GM21723 (cell line): ENCODE measurements around the gene HPSE2.

Source experiments
- ATAC-seq: cut with Tn5 transposase; IDR thresholded peaks from one replicate; pipeline ENCODE4 v1.9.1; 2021; ENCODE audit warnings: mild to moderate bottlenecking, moderate library complexity; ENCODE audit not compliant: unreplicated experiment

Gene HPSE2

DNA sequence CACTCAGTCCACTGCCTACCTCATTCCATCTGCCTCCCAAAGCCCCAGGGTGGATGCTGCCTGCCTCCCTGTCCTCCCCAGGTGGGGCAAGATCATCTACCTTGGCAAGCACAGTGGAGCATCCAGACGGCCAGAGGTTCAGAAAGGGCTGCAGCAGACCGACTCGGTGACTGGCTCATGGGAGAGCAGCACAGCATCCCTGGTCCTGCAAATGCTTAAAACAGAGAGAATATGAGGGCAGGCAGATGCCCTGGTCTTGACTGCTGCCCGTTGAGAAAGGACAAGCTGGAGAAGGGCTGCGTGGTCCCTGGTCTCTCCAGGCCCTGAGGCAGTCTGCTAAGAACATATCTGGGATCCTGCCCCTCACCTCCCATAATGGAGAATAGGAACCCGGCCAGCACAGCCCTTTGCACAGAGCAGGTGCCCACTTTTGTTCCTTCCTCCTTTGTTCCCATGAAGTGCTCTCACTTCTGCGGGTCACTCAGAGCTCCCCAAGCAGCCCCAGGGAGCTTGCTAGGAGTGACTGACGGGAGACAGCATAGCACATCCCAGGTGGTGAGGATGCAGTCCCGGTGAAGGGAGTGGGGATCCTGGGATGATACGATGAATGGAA is 790.3 kb downstream of the HPSE2 start:
- no peak for ATAC-seq

DNA sequence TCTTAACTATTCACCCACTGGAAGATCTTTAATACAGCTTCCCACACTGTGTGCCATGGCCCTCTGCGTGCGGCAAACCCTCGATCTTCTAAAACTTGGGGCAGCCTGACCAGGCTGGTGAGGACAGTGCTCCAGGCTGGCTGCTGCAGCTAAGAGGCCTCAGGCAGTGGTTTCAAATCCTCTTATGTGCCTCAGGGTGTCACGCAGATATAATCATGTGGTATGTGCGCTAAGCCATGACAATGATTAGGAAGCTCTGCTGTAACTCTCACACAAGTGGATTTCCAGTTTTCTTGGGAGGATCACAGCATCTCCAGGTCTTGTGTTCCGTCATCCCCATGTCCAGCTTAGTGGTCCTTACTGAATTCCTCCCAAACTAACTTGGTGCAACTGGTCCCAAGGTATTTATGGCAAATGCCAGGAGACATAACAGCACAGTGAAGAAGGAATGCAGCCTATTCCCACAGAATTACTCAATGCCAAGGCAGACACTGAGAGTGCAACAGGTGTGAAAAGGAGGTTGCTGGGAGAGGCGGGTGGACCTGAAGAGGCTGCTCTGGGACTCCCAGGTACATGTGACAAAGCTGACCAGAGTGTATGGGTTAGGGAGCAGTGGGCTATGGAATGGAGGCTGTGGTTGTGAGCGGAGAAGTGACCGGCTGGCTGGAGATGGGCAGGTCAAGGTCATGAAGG is 791.2 kb downstream of the HPSE2 start:
- ATAC-seq = no peak

DNA sequence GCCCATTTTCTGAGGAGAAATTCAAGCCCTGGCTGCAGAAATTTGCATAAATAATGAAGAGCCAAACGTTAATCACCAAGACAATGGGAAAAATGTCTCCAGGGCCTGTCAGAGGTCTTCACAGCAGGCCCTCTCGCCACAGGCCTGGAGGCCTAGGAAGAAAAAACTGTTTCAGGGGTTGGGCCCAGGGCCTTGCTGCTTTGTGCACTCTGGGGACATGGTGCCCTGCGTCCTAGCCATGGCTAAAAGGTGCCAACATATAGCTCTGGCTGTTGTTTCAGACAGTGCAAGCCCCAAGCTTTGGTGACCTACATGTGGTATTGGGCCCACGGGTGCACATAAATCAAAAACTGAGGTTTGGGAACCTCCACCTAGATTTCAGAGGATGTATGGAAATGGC is 796.9 kb downstream of the HPSE2 start:
- no peak for ATAC-seq

DNA sequence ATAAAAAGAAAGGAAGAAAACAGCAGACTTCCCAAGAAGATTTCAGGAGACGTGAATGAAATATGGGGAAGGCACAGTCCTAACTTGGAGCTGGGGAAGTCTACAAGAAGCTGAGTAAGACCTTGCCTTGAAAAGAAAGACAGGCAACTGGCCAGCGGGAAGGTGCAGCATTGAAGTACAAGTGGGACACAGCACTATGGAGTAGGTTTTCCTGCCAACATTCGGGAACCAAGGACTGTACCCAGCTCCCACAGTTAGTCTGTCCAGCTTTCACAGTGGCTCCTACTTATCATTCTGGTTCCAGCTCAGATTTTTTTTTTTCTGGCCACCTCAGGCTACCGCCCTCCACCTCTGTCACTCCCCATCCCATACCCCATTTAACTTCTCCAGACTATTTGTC is 798.9 kb downstream of the HPSE2 start:
- ATAC-seq = no peak

DNA sequence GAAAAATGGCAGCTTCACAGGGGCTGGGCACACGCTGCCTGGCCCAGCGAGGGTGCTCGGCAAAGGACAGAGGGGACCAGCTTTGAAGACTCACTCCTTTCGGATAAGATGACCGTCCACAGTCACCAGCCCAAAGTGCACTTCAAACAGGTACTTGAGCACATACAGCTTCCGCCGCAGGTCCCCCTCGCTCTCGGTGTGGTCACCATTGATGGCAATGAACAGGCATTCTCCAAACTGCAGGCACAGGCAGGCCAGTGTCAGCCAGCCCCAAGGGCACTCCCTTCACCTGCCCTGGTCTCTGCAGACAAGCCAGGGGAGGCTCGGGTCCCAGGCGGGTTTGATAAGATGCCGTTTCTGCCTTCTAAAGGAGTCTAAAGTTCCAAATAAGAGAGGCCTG is 800.5 kb downstream of the HPSE2 start:
- no peak for ATAC-seq

DNA sequence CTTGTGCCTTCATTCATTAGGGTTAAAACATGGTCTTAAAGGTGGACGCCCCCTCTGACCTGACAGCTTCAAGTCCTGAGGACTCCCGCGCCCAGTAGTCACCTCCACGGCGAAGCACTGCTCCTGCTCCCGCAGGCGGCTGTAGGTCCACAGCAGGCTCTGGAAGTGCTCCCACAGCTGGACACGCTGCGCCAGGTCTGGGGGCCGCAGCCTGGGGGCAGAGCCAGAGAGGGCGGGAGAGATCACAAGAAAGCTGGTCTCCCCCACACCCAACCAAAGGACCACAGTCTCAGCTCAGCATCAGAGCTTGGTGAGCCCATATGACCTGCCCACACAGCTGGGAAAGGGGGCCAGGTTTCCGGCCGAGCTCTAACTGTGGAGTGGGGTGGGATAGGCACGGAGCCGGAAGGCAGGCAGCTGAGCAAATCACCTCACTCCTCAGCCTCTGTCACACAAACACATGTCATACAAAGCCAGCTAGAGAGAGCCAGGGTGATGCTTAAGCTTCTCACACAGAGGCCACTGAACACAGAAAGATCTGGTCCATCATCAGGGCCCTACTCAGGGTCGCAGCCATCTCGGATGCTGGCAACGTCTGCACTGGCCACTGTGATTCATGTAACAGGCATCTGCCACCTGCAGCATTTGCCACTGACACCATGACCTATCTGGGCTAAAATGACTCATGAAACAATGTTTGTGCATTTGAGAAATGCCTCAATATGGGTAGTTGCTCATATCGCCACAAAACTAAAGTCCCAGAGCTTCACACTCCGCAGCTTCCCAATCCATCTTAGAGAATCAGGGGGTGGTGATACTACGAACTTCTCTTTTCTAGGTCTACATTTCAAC is 801.5 kb downstream of the HPSE2 start:
- ATAC-seq = no peak

DNA sequence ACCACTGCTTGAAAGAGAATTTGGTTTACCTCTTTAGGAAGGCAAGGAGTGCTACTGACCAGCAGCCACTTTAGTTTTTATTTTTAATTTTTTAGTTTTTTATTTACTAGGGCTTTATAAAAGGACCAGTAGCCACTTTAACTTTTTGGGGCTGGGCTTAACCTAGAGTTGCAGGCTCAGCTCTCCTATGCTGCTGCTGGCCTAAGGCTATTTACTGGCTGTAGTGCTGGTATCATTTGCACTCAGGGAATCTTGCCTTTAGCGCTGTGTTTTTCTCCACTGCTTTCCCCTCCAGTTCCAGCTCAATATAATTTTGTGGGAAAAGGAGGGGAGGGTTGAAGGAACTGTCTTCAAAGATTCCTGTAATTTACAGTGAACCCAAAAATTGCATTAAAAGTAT is 802.3 kb downstream of the HPSE2 start:
- no peak for ATAC-seq

DNA sequence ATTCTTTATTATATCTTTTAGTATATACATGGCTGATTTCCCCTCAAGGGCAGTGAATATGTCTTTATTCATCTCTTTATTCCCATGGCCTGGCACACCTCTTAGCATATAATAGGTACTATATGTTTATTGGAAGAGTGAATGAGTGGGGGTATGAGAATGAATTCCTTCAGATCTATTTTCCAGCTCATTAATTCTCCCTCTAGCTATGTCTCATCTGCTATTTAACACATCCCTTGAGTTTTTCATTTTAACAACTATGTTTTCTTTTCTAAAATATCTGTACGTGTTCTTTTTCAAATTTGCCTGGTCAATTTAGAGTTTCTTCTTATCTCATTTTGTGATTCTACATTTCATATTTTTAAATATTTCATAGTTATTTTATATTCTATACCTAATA is 803.3 kb downstream of the HPSE2 start:
- no peak for ATAC-seq

DNA sequence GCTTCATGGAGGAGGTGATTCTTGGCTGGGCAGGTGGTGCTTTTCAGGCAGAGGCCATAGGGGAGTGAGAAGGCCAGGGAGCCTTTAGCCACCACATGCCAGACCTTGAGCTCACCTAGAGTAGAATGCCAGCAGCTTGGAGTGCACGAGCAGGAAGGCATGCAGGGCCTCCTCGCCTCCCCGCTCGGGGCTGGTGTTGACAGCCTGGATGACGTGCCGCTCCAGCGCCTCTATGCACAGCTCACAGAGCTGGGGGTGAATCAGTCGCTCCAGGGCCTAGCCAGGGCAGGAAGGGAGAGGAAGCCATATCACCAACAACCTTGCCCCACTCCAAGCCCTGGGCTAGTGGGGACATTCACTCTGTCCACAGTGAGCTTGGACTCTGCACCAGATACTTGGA is 804.6 kb downstream of the HPSE2 start:
- ATAC-seq = no peak

DNA sequence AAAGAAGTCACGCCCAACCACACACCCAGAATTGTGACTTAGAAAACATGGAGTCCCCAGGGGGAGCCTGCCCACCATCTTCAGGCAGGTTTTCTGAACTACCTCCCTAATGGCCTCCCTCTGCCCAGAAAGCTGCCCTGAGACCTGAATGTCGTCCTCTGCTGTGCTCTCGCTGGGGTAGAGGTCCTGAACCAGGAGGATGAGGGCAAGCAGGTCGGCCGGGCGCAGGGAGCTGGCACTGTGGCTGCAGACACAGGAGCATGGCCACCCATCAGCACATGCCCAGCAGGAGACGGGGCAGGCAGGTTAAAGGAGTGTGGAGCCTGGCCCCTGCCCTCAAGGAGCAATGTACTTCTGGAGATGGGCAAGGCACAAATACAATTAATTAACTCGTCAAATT is 805.2 kb downstream of the HPSE2 start:
- no peak for ATAC-seq

DNA sequence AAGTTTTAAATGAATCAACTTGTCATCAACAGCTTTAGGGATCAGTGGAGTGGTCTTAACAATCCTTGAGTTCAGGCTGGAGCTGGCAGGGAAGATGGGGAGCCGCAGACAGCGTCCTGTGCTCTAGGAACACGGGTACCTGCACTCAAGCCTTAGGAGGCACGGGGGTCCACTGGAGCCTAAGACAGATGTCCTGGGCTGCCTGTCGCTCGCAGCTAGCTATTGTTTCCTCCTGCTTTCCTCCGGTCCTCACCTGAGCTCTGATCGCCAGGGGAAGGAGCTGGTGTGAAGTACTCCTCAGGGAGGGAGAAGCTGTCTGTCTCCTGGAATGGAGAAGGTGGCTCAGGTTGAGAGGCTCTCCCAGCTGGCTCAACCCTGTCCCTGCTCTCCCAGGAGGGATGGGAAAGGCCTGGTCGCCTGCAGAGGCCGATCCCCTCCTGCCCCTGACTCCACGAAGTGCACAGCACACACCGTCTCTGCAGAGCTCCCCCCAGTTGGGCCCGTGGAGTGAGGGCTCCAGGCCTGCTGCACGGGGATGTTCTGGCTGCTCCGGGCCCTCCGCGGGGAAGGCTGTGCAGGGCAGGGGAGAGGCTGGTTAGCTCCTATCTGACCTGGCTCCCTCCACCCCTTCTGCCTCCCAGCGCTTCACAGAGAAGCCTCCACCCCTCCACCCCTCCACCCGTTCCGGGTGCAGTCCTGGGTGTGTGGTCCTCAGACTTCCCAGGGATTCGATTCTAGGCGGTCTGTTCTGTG is 806.2 kb downstream of the HPSE2 start:
- no peak for ATAC-seq

DNA sequence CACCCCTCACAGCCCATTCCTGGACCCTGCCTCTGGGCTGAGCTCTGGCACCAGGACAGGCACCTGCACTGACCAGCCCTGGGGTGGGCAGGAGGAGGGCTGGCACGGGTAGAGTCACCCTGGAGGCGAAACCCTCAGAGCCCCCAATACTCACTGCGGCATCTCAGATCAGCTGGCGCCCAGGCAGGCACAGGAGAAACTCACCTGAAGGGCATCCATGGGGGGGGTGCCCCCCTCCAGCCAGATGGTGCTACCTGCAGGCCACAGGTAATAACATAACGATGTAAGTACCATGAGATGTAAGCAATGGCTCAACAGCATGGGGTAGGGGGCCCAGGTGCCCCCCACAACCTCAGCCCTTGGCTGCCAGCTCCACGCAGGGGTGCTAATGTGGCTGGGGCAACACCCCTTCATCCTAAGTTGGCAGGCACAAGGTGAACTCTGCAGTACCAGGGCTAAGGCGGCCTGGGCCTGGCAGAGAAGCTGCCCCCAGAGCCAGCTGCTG is 808.6 kb downstream of the HPSE2 start:
- no peak for ATAC-seq

DNA sequence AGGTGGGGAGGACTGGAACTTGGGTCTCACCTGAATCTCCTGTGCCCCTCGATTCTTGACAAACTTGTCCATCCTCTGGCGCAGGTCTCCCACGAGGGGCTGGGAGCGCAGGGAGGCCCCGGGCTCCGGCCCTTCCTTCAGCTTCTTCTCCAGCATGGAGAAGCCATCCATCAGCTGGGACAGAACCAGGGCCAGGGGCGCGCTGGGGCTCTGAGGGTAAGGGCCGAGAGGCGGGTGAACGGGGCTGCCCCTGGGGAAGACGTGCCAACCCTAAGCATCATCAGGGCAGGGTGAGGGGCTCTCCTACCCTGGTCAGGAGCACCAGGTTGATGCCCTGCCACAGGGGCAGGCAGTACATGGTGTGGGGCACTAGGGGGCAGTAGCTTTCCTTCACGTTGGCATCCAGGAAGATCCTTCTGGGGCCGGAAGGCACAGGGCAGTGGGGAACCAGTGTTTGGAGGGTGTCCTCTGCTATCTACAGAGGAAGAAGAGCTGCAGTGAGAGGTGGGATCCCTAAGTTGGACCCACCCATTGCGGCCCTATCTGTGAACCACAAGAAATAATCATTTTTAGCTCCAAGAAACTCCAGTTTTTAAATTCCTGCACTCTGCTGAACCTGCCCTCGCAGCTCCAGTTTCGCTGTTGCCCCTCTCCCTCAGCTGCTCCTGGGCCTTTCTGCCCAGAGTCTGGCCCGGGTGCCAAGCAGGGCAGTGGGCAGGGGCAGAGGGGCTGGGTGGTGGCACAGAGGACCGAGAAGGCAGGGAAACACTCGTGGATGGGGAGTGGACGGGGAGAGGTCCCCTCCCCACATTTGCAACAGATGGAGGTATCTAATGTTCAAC is 809.9 kb downstream of the HPSE2 start:
- peak; percentile 70 for ATAC-seq

DNA sequence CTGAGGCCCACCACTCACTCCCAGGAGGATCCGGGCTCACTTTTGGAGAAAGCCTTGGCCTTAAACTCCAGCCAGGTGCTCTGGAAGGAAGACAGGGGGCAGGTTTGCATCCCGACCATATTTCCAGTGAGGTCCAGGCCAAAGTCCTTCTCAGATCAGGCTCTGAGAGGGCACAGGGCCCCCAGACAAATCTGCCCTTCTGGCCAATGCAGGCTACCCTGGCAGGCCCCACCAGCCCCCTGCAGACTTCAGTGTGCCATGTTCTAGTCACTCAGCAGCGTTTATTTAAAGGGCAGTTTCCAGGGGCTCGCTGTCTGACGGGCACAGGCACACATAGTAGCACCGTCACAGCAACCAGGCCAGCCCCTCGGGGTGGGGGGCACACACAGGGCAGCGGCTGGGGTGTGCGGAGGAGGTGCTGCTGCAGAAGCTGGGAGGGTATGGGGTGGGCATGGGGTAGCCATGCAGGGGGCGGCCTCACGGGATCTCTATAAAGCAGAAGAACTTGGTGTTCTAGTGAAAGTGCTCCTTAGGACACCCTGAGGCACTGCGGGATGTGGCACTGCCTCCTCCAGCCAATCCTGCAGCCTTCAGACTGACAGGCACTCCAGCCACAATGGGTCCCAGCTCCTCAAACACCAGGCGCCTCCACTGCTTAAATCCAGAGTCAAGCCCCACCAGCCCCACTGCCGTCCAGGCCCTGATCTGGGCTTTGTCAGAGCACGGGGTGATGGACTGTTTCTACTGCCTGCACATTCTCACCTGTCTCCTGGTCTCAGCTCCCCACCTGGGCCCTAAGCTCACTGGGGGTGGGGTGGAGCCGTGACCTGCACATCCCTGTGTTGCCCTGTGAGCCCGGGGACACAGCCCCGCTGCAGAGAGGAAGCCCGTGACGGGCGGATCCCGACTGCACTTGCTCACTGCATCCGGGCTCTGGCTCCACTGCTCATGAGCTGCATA is 811.1 kb downstream of the HPSE2 start:
- no peak for ATAC-seq

DNA sequence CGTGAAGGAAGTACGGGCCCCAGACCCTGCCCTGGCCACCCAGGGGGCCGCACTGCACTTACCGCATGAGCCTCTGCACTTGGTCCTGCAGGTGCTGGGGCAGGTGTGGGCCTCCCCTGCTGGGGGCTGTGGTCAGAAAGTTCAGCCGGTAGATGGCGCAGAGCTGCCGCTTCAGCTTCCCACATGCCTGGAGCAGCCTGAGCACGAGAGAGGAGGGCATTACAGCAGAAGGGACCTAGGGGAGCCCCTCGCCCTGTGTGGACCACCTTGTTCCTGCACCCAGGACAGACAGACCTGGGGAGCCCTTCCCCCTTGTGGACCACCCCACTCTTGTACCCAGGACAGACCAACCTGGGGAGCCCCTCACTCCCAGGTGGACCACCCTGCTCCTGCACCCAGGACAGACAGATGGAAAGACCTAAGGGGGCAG is 811.9 kb downstream of the HPSE2 start:
- no peak for ATAC-seq

DNA sequence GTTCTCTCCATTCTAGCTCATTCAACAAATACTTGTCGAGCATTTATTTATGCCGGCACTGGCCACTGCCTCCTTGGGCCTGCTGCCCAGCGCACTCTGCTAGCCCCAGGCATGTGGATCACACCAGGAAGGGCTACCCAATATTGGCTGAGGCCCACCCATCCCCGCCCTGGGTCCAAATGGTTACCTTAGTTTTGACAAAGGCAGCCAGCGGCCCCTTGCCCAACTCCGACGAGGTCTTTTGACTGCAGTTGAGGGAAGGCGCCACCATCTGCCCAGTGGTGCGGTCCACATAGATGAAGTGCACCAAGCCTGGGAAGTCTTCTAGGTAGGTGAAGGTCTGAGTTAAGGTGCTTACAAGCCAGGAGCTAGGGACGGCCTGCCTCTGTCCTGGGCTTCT is 813.5 kb downstream of the HPSE2 start:
- ATAC-seq = no peak

DNA sequence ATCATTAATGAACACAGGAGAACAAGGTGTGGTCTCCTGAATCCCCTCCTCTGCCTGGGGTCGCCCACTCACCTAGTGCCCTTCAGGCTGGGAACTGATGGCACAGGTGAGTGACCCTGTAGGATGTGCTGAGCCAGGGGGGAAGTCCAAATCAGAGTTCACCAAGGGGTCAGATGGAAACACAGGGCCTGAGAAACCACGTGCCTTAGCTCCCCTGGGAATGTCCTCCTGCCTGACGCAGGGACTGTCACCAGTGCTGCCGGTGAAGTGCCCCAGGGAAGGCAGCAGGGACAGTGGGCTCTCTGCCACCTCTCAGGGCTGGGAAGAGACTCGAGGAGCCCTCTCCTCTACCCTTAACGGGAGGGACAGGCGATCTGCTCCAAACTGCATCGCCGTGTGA is 814.9 kb downstream of the HPSE2 start:
- ATAC-seq = no peak

DNA sequence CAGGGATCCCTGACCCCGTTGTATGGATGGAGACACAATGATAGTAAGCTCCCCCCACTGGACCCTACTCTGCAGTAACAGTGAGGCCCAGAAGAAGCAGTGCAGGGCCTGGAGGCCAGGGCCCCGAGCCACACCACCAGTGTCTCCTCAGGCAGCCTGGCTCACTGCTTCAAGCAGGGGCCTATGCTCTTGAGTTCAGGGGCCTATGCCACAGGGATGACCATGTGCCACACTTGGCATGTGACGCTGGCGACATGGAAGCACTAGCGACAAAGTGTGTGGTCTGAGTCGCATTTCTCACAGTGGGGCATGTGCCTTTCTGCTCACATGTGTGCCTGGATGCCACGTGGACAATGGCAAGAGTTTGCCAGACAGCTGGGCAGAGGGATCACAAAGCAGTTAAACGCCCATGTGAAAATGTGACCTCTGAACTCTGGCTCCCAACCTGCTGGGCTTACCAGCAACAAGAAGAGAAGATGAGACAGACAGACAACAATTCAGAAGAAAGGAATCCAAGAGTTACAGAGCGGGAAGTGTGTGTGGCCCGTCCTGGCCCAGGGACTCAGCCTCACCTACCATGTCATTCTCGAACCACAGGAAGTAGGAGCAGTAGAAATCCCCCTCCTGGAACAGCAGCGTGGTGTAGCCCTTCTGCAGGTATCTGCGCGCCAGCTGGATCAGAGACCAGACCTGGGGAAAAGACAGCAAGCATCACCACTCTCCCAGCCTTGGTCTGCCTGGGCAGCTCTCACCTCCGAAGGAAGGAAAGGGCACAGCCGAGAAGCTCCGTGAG is 816.0 kb downstream of the HPSE2 start:
- ATAC-seq = no peak
